HCT116 (cell line): ENCODE results near the gene SLC44A3. TPM values are rescaled to one million over a fixed set of nuclear protein-coding genes. Genes with fewer than 3 reads are reported as not detected.

Experiments
- ATAC-seq: fragments of 200-7000 bp; cut with Tn5 transposase; 2 replicates; pipeline ENCODE4 v1.9.1; 2020; ENCODE audit warnings: mild to moderate bottlenecking, moderate library complexity
- BruUV-seq: library from RNA; stranded (reverse); fragments of 400-500 nt; replicated peaks from 2 replicates; lab custom pipeline; 2021; lab: Mats Ljungman, UMichigan
- CTCF ChIA-PET: fragments of 300-600 bp; sonication (Branson Sonifier 250); formaldehyde crosslinking; loops from one replicate; lab custom pipeline; 2021; ENCODE audit warnings: antibody characterized with exemption; lab: Charles Lee
- POLR2A ChIA-PET: fragments of 300-600, 350-600 bp; sonication (Branson Sonifier 250); formaldehyde crosslinking; loops from one replicate; lab custom pipeline; 2021; ENCODE audit warnings: antibody characterized with exemption; lab: Charles Lee
- RAD21 ChIA-PET, 2 experiments: fragments of 300-600 bp; sonication (Branson Sonifier 250); formaldehyde crosslinking; loops; one replicate each; lab custom pipeline; 2023; ENCODE audit warnings: low total read pairs in 2 of 2; ENCODE audit not compliant: uncharacterized antibody in 2 of 2, unreplicated experiment in 2 of 2, low non-redundant PET in 1 of 2; lab: Charles Lee
- DNase-seq: peaks from one replicate; pipeline ENCODE4 v3.0.0-alpha.2; 2010; ENCODE audit warnings: low read depth, low spot score
- H2AFZ ChIP-seq: fragments of 200-600 bp; shearing (Covaris generic), sonication (generic); 2 replicates; pipeline ENCODE4 v1.6.1; 2017; ENCODE audit warnings: low read depth, mixed run types, mixed read lengths, antibody characterized with exemption, low read length; ENCODE audit not compliant: poor library complexity, severe bottlenecking
- H3K27ac ChIP-seq: 2 replicates; pipeline ENCODE4 v1.5.1; 2012; ENCODE audit warnings: low read depth, low read length
- H3K27me3 ChIP-seq: fragments of 200-600 bp; sonication (generic); 2 replicates; pipeline ENCODE4 v1.6.1; 2016; ENCODE audit warnings: mixed run types, low read length, mixed read lengths; ENCODE audit not compliant: insufficient read depth
- H3K36me3 ChIP-seq, 2 experiments: fragments of 200-500 bp in 1 of 2; fragments of 200-600 bp in 1 of 2; sonication (Bioruptor generic) in 1 of 2; sonication (generic) in 1 of 2; 2 replicates each; pipeline versions ENCODE4 v1.5.1 to v1.6.1; 2014 to 2016; ENCODE audit warnings: low read length in 2 of 2, inconsistent platforms in 1 of 2, mixed read lengths in 1 of 2, mixed run types in 1 of 2; ENCODE audit not compliant: insufficient read depth in 2 of 2, control insufficient read depth in 1 of 2
- H3K4me1 ChIP-seq, 2 experiments: fragments of 200-600 bp in 1 of 2; sonication (generic) in 1 of 2; 2 replicates each; pipeline versions ENCODE4 v1.5.1 to v1.6.1; 2012 to 2017; ENCODE audit warnings: low read length in 2 of 2, inconsistent platforms in 1 of 2, mild to moderate bottlenecking in 1 of 2, mixed read lengths in 1 of 2, mixed run types in 1 of 2, moderate library complexity in 1 of 2; ENCODE audit not compliant: insufficient read depth in 2 of 2, control insufficient read depth in 1 of 2
- H3K4me2 ChIP-seq: fragments of 200-600 bp; sonication (generic); 2 replicates; pipeline ENCODE4 v1.6.1; 2017; ENCODE audit warnings: mixed run types, low read length, mixed read lengths
- H3K4me3 ChIP-seq, 2 experiments: fragments of 200-600 bp in 1 of 2; sonication (generic) in 1 of 2; replicated peaks in 1 of 2; 2 replicates each; pipeline ENCODE4 v1.5.1; 2011 to 2016; ENCODE audit warnings: low read length in 2 of 2, control low read depth in 1 of 2, low read depth in 1 of 2, mild to moderate bottlenecking in 1 of 2, mixed read lengths in 1 of 2, mixed run types in 1 of 2
- H3K79me2 ChIP-seq: fragments of 200-600 bp; sonication (generic); 2 replicates; pipeline ENCODE4 v1.6.1; 2017; ENCODE audit warnings: mild to moderate bottlenecking, mixed run types, low read length, moderate library complexity, mixed read lengths; ENCODE audit not compliant: insufficient read depth
- H3K9ac ChIP-seq: fragments of 200-600 bp; sonication (generic); 2 replicates; pipeline ENCODE4 v1.6.1; 2016; ENCODE audit warnings: low read length, mixed read lengths
- H3K9me2 ChIP-seq: fragments of 200-600 bp; sonication (generic), shearing (Covaris generic); 2 replicates; pipeline ENCODE4 v1.6.1; 2017; ENCODE audit warnings: mixed run types, mild to moderate bottlenecking, moderate library complexity; ENCODE audit not compliant: insufficient read depth
- H3K9me3 ChIP-seq, 2 experiments: fragments of 200-500 bp in 1 of 2; fragments of 200-600 bp in 1 of 2; sonication (Bioruptor generic) in 1 of 2; sonication (generic) in 1 of 2; 2 replicates each; pipeline ENCODE4 v1.6.1; 2014 to 2017; ENCODE audit warnings: low read length in 2 of 2, mixed read lengths in 2 of 2, inconsistent platforms in 1 of 2, low read depth in 1 of 2, mild to moderate bottlenecking in 1 of 2, mixed run types in 1 of 2, moderate library complexity in 1 of 2; ENCODE audit not compliant: control insufficient read depth in 1 of 2, insufficient read depth in 1 of 2
- H4K20me1 ChIP-seq: fragments of 200-600 bp; sonication (generic), shearing (Covaris generic); 2 replicates; pipeline ENCODE4 v1.6.1; 2017; ENCODE audit warnings: mixed run types, mild to moderate bottlenecking, moderate library complexity; ENCODE audit not compliant: insufficient read depth
- CEBPB ChIP-seq: IDR thresholded peaks from 2 replicates; pipeline ENCODE4 v1.6.1; 2012; ENCODE audit warnings: low read depth
- EZH2phosphoT487 ChIP-seq: fragments of 200-600 bp; IDR thresholded peaks from 2 replicates; pipeline ENCODE4 v1.6.1; 2018; ENCODE audit warnings: antibody characterized with exemption, borderline replicate concordance
- FOSL1 ChIP-seq: IDR thresholded peaks from 2 replicates; pipeline ENCODE4 v1.6.1; 2012; ENCODE audit warnings: low read depth
- SIN3A ChIP-seq: IDR thresholded peaks from 2 replicates; pipeline ENCODE4 v1.6.1; 2012; ENCODE audit warnings: low read depth
- SRF ChIP-seq: IDR thresholded peaks from 2 replicates; pipeline ENCODE4 v1.6.1; 2012; ENCODE audit warnings: low read depth
- ZFX ChIP-seq: fragments of 450-650 bp; IDR thresholded peaks from 2 replicates; pipeline ENCODE4 v1.6.1; 2017
- ZNF274 ChIP-seq: fragments of 200-500 bp; sonication (Bioruptor generic); IDR thresholded peaks from 2 replicates; pipeline ENCODE4 v1.6.1; 2014; ENCODE audit warnings: mild to moderate bottlenecking, low read depth, low read length, inconsistent platforms
- intact Hi-C: fragments of 100-400 bp; cut with micrococcal nuclease; formaldehyde crosslinking; loops from 2 replicates; pipeline ENCODE4 v1.10.0; 2022
- total RNA-seq: library from RNA; stranded (reverse); gene quantifications from one replicate; pipeline ENCODE4 v1.2.1, GENCODE V29; 2021; ENCODE audit not compliant: unreplicated experiment
- TF ChIP-seq, protein P1 (sequence below): IDR thresholded peaks from 2 replicates; pipeline ENCODE4 v1.6.1; 2012
- TF ChIP-seq, protein P2 (sequence below): IDR thresholded peaks from 2 replicates; pipeline ENCODE4 v1.6.1; 2012; ENCODE audit warnings: low read depth
- TF ChIP-seq, protein P3 (sequence below), 3 experiments: fragments of 200-600 bp in 1 of 3; sonication (generic) in 1 of 3; IDR thresholded peaks in 2 of 3; conservative IDR thresholded peaks in 1 of 3; 2 replicates each; pipeline ENCODE4 v1.5.1; 2012 to 2017; ENCODE audit warnings: low read depth in 2 of 3, low read length in 2 of 3, antibody characterized with exemption in 1 of 3, borderline replicate concordance in 1 of 3, control low read depth in 1 of 3, mild to moderate bottlenecking in 1 of 3, mixed read lengths in 1 of 3, mixed run types in 1 of 3, moderate library complexity in 1 of 3; ENCODE audit not compliant: insufficient read depth in 1 of 3

SLC44A3 gene
- total RNA-seq, 1 experiment from 2014 or later = 9.6 TPM

DNA sequence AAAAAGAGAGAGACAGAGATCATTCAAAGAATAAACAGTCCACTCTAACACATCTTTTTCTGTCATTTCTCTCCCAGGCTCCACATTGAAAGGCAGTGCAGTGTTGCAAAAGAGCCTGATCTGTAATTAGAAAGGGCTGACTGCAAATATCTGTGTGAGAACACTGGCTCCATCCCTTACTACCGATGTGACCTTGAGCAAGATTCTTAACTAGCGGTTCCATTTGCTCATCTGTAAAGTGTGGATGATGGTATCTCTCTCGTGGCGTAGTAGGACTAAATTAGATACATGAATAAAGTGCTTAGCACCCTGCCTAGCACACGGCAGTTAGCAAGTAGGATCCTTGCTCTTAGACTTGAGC, 26.9 kb upstream of the SLC44A3 start:
- ChIA-PET RAD21 (no interaction called here), POLR2A (no interaction called here), CTCF (no interaction called here)
- H2AFZ ChIP-seq = no peak overlapping the region
- H3K9me3 ChIP-seq = no peaks in the 10 kb centered on the region
- H4K20me1 ChIP-seq = no peaks in the 10 kb centered on the region
- H3K9ac ChIP-seq = no peak overlapping the region
- H3K4me3 ChIP-seq = no peak overlapping the region
- ATAC-seq (no peak), DNase-seq (no peak)
- H3K4me1 ChIP-seq = peaks cover 10 to 56% of the 10 kb centered on the region in 2 experiments
- H3K27me3 ChIP-seq = no peaks in the 10 kb centered on the region
- intact Hi-C loops = no loop called here
- no peaks in the 10 kb centered on the region for H3K9me2 ChIP-seq
- TF ChIP-seq SRF = no peak
- TF ChIP-seq FOSL1 = no peak
- no peak for TF ChIP-seq CEBPB
- TF ChIP-seq, protein P1, sequence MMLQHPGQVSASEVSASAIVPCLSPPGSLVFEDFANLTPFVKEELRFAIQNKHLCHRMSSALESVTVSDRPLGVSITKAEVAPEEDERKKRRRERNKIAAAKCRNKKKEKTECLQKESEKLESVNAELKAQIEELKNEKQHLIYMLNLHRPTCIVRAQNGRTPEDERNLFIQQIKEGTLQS = no peak
- H3K36me3 ChIP-seq = no peaks in the 10 kb centered on the region
- no peaks in the 10 kb centered on the region for H3K79me2 ChIP-seq
- BruUV-seq = no TSS peak
- H3K27ac ChIP-seq = peak overlapping the region; percentile 41; the same call in 1 of the 2 replicates
- H3K4me2 ChIP-seq = peak overlapping the region; percentile 54

DNA sequence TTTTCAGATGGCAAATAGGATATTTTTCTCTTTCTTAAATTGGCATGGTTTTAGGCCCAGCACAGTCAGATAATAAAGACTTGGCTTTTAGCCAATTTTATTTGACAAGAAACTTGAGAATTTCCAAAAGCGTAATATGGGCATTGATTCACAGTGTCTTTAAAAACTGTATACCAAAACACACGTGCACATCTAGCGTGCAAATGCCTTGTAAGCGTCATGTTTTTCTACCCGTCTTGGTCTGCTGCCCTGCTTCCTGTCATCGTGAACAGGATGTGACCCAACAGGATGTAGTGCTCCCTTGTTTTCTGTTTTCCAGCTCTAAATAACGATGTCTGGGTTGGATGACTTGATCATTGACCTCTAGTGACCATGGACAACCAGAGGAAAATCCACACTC, 24.7 kb upstream of the SLC44A3 start:
- intact Hi-C loops = no loop called here
- H3K9me2 ChIP-seq = no peaks in the 10 kb centered on the region
- no peaks in the 10 kb centered on the region for H3K79me2 ChIP-seq
- H4K20me1 ChIP-seq = no peaks in the 10 kb centered on the region
- BruUV-seq = no TSS peak
- no peaks in the 10 kb centered on the region for H3K9me3 ChIP-seq
- no peak overlapping the region for H3K4me3 ChIP-seq
- no peak overlapping the region for H2AFZ ChIP-seq
- TF ChIP-seq ZFX = no peak
- TF ChIP-seq, protein P2, sequence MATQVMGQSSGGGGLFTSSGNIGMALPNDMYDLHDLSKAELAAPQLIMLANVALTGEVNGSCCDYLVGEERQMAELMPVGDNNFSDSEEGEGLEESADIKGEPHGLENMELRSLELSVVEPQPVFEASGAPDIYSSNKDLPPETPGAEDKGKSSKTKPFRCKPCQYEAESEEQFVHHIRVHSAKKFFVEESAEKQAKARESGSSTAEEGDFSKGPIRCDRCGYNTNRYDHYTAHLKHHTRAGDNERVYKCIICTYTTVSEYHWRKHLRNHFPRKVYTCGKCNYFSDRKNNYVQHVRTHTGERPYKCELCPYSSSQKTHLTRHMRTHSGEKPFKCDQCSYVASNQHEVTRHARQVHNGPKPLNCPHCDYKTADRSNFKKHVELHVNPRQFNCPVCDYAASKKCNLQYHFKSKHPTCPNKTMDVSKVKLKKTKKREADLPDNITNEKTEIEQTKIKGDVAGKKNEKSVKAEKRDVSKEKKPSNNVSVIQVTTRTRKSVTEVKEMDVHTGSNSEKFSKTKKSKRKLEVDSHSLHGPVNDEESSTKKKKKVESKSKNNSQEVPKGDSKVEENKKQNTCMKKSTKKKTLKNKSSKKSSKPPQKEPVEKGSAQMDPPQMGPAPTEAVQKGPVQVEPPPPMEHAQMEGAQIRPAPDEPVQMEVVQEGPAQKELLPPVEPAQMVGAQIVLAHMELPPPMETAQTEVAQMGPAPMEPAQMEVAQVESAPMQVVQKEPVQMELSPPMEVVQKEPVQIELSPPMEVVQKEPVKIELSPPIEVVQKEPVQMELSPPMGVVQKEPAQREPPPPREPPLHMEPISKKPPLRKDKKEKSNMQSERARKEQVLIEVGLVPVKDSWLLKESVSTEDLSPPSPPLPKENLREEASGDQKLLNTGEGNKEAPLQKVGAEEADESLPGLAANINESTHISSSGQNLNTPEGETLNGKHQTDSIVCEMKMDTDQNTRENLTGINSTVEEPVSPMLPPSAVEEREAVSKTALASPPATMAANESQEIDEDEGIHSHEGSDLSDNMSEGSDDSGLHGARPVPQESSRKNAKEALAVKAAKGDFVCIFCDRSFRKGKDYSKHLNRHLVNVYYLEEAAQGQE = no peak
- TF ChIP-seq, protein P1 = no peak
- no peak for TF ChIP-seq SIN3A
- no peak for TF ChIP-seq EZH2phosphoT487
- no peak for TF ChIP-seq ZNF274
- TF ChIP-seq, protein P3, sequence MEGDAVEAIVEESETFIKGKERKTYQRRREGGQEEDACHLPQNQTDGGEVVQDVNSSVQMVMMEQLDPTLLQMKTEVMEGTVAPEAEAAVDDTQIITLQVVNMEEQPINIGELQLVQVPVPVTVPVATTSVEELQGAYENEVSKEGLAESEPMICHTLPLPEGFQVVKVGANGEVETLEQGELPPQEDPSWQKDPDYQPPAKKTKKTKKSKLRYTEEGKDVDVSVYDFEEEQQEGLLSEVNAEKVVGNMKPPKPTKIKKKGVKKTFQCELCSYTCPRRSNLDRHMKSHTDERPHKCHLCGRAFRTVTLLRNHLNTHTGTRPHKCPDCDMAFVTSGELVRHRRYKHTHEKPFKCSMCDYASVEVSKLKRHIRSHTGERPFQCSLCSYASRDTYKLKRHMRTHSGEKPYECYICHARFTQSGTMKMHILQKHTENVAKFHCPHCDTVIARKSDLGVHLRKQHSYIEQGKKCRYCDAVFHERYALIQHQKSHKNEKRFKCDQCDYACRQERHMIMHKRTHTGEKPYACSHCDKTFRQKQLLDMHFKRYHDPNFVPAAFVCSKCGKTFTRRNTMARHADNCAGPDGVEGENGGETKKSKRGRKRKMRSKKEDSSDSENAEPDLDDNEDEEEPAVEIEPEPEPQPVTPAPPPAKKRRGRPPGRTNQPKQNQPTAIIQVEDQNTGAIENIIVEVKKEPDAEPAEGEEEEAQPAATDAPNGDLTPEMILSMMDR (IDR thresholded peaks at IDR 0.05 in 2 of 3, conservative IDR thresholded peaks at IDR 0.05 in 1 of 3; ENCODE audit: borderline replicate concordance in 1 of 3, insufficient read depth in 1 of 3, low read depth in 2 of 3, low read length in 2 of 3) = no peak
- TF ChIP-seq, all 23 proteins: peak for 0
- H3K27me3 ChIP-seq = no peaks in the 10 kb centered on the region
- ChIA-PET POLR2A (no interaction called here), CTCF (no interaction called here), RAD21 (no interaction called here)
- no peak overlapping the region for H3K9ac ChIP-seq
- no peak overlapping the region for H3K27ac ChIP-seq
- peaks cover 12 to 66% of the 10 kb centered on the region in 2 experiments for H3K4me1 ChIP-seq
- ATAC-seq (no peak), DNase-seq (no peak)
- no peak overlapping the region for H3K4me2 ChIP-seq
- H3K36me3 ChIP-seq = no peaks in the 10 kb centered on the region
